GM06990 (cell line): ENCODE results near the gene RGS14.
"Not testable (repeated sequence)": the region's sequence is repeated elsewhere in the genome, so short reads cannot be mapped to it uniquely, and the experiment has no call there.

Experiments
- DNase-seq: peaks from one replicate; pipeline ENCODE4 v3.0.0-alpha.2; 2011; ENCODE audit not compliant: insufficient read length; ENCODE audit errors: extremely low read depth
- H3K27me3 ChIP-seq: replicated peaks from 2 replicates; pipeline ENCODE4 v1.6.0; 2011; ENCODE audit warnings: low read length; ENCODE audit not compliant: control insufficient read depth, insufficient read depth
- H3K36me3 ChIP-seq: 2 replicates; pipeline ENCODE4 v1.5.1; 2011; ENCODE audit warnings: low read length; ENCODE audit not compliant: control insufficient read depth, insufficient read depth
- H3K4me3 ChIP-seq: replicated peaks from 2 replicates; pipeline ENCODE4 v1.5.1; 2011; ENCODE audit warnings: low read depth, mild to moderate bottlenecking, control low read depth, low read length
- CTCF ChIP-seq: IDR thresholded peaks from 2 replicates; pipeline ENCODE4 v1.5.1; 2011; ENCODE audit warnings: low read length, control low read depth, mild to moderate bottlenecking, inconsistent platforms; ENCODE audit not compliant: insufficient read depth, poor library complexity, severe bottlenecking

RGS14 gene

DNA sequence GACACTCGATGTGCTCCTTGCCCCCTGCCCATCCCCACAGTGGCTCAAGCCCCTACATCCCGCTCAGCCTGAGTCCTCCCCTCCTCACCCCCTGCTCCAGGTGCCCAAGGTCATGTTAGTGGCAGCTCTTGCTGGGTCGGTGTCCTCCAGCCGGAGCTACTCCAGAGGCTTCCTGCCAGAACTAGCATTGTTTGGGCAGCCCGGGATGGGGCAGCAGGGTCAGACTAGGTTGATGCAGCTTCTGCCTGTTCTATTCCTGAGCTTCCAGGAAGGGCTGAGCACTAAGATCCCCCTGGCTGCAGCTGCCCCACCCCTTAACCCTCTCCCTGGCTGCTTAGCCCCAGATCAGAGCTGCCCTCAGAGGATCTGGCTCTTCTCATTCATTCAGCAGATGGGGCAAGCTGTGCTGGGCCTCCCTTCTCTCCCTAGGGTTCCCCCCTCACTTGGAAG, 671 bp downstream of the RGS14 start:
- TF ChIP-seq CTCF: no peak
- Histone ChIP-seq H3K4me3 (peak overlapping the region; percentile 86), H3K27me3 (no peaks in the 10 kb centered on the region), H3K36me3 (no peaks in the 10 kb centered on the region)
- no peak for DNase-seq

GRCh38 chr5:177359451-177359851, 1.7 kb downstream of the RGS14 start:
- TF ChIP-seq CTCF: no peak
- no peak for DNase-seq
- Histone ChIP-seq H3K27me3 (no peaks in the 10 kb centered on the region), H3K36me3 (no peaks in the 10 kb centered on the region), H3K4me3 (peak overlapping the region; percentile 4)

DNA sequence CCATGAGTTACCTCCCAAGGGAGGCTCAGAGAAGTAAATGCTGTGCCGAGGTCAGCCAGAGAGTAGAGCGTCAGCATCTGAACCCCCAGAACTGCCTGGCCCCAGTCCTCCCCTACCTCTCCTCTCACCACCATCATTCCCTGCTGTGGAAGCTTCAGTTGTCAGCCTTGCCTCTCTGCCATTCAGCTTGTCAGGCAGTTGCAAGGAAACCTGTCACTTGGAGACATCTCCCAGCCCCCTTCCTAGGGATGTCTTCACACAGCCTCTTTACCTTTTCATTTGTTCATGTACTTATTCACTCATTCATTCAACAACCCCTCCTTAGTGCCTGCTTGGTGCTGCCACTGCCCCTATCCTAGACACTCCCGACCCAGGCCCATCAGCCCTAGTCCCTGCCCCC, 2.1 kb downstream of the RGS14 start:
- DNase-seq: no peak
- H3K36me3 ChIP-seq: no peaks in the 10 kb centered on the region
- H3K4me3 ChIP-seq: no peak overlapping the region; the same call in 1 of the 2 replicates
- no peak for TF ChIP-seq CTCF
- H3K27me3 ChIP-seq: no peaks in the 10 kb centered on the region

- not testable (repeated sequence) for DNase-seq, H3K4me3 ChIP-seq, H3K36me3 ChIP-seq, H3K27me3 ChIP-seq
Measured at GRCh38 chr5:177360740-177361139, 3.0 kb downstream of the RGS14 start.

DNA sequence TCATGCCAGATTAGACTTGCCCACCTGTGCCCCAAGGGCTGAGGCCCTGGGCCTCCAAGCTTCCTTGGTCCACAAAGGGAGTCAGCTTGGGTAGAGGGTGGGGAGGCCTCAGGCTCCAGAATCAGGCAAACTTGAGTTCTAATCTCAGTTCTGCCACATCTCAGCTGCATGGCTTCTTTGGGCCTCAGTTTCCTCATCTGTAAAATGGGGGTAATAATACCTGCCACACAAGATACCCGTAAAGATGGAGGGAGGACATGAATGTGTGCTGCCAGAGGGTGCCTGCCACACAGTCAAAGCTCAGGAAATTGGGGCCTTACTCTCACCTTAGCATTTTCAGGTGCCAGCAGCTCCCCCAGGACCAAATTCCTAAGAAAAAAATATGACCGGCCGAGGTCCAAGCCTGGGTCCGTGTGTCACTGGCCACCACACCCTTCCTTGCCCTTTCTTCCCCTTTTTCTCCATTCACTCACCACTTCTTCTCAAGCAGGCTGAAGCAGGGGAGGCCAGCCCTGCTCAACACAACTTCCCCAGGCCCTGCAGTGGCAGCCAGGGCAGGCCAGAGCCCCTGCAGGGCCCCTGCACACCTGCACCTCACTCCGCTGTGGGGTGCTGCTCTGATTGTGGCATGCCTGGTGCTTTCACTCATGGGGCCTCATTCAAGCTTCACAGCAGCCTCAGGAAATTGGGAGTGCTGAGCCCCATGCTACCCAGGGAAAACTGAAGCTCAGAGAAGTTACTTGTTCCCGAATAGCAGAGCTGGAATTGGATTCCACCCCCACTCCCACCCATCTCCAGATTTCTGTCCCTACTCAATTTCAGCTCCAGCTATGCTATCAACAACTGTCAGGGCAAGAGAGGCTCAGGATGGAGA, 3.9 kb downstream of the RGS14 start:
- peaks cover under 1% of the 10 kb centered on the region for H3K36me3 ChIP-seq
- peak; percentile 29 for TF ChIP-seq CTCF
- H3K27me3 ChIP-seq: no peaks in the 10 kb centered on the region
- peak overlapping the region; percentile 23; the same call in 1 of the 2 replicates for H3K4me3 ChIP-seq
- no peak for DNase-seq

DNA sequence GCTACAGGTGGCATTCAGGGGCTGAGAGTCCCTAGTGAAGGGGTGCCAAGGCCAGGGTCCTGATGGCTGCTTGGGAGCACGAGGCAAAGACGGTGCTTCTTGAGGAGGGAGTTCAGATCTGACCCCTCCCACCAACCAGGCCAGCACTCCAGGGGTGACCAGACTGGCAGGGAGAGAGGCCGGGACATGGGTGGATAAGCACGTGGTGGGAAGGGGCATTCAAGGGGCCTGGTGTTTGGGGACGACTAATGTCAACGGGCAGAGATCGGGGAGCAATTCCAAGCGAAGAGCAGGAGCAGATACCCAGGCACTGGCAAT, 4.5 kb downstream of the RGS14 start:
- Histone ChIP-seq H3K36me3 (peaks cover 4% of the 10 kb centered on the region), H3K27me3 (no peaks in the 10 kb centered on the region), H3K4me3 (peak overlapping the region; percentile 23)
- TF ChIP-seq CTCF: no peak
- DNase-seq: no peak
